Neural cell (in vitro differentiated cells): Measurements from ENCODE around the gene DPEP2. TPM values are rescaled to one million over a fixed set of nuclear protein-coding genes. Genes with fewer than 3 reads are reported as not detected.

Experiments used
- H2AFZ ChIP-seq: fragments of 200-600, 300-800 bp; sonication (generic), shearing (Covaris generic); 2 replicates; pipeline ENCODE4 v1.6.0; 2014; ENCODE audit warnings: low read depth, mild to moderate bottlenecking, antibody characterized with exemption, low read length, moderate library complexity
- H3F3A ChIP-seq: fragments of 200-600 bp; shearing (Covaris generic); 2 replicates; pipeline ENCODE4 v1.6.1; 2016; ENCODE audit warnings: mild to moderate bottlenecking, moderate library complexity, mixed read lengths, antibody characterized with exemption, low read length; ENCODE audit not compliant: insufficient read depth, poor library complexity, severe bottlenecking
- H3K27ac ChIP-seq: fragments of 200-600, 300-800 bp; sonication (generic), shearing (Covaris generic); 2 replicates; pipeline ENCODE4 v1.5.1; 2014; ENCODE audit warnings: mild to moderate bottlenecking, low read length, moderate library complexity
- H3K27me3 ChIP-seq: fragments of 300-800, 200-600 bp; sonication (generic), shearing (Covaris generic); 2 replicates; pipeline ENCODE4 v1.6.0; 2014; ENCODE audit warnings: mild to moderate bottlenecking, low read depth, low read length, moderate library complexity; ENCODE audit not compliant: insufficient read depth
- H3K36me3 ChIP-seq: fragments of 300-800, 200-600 bp; sonication (generic), shearing (Covaris generic); 2 replicates; pipeline ENCODE4 v1.5.1; 2014; ENCODE audit warnings: mild to moderate bottlenecking, antibody characterized with exemption, low read length, moderate library complexity; ENCODE audit not compliant: insufficient read depth
- H3K4me2 ChIP-seq: fragments of 300-800, 200-600 bp; sonication (generic), shearing (Covaris generic); 2 replicates; pipeline ENCODE4 v1.6.0; 2014; ENCODE audit warnings: mild to moderate bottlenecking, low read length
- H3K4me3 ChIP-seq: fragments of 300-800, 200-600 bp; sonication (generic), shearing (Covaris generic); 2 replicates; pipeline ENCODE4 v1.5.1; 2014; ENCODE audit warnings: mild to moderate bottlenecking, low read length, moderate library complexity
- H3K79me2 ChIP-seq: fragments of 200-600 bp; shearing (Covaris generic); replicated peaks from 2 replicates; pipeline ENCODE4 v1.6.0; 2014; ENCODE audit warnings: mild to moderate bottlenecking, low read length, moderate library complexity; ENCODE audit not compliant: insufficient read depth
- H3K9ac ChIP-seq: fragments of 300-800, 200-600 bp; sonication (generic), shearing (Covaris generic); 2 replicates; pipeline ENCODE4 v1.6.1; 2016; ENCODE audit warnings: mild to moderate bottlenecking, low read length, mixed read lengths
- H3K9me2 ChIP-seq: fragments of 200-600 bp; shearing (Covaris generic); 2 replicates; pipeline ENCODE4 v1.6.1; 2016; ENCODE audit warnings: mild to moderate bottlenecking, low read length, mixed read lengths; ENCODE audit not compliant: insufficient read depth
- H3K9me3 ChIP-seq: fragments of 200-600, 300-800 bp; sonication (generic), shearing (Covaris generic); 2 replicates; pipeline ENCODE4 v1.6.1; 2016; ENCODE audit warnings: mild to moderate bottlenecking, mixed run types, low read length, moderate library complexity, mixed read lengths
- H4K20me1 ChIP-seq: fragments of 200-600 bp; shearing (Covaris generic); 2 replicates; pipeline ENCODE4 v1.6.1; 2016; ENCODE audit warnings: mild to moderate bottlenecking, mixed run types; ENCODE audit not compliant: insufficient read depth
- EP300 ChIP-seq: fragments of 450-650 bp; conservative IDR thresholded peaks from 2 replicates; pipeline ENCODE4 v1.6.1; 2014; ENCODE audit warnings: antibody characterized with exemption, mild to moderate bottlenecking, moderate library complexity; ENCODE audit not compliant: poor library complexity, severe bottlenecking
- EZH2 ChIP-seq: fragments of 200-600, 300-800 bp; shearing (Covaris generic), sonication (generic); IDR thresholded peaks from 2 replicates; pipeline ENCODE4 v1.6.1; 2014; ENCODE audit warnings: antibody characterized with exemption, low read length, borderline replicate concordance, mild to moderate bottlenecking; ENCODE audit not compliant: insufficient read depth, poor library complexity, severe bottlenecking
- MXI1 ChIP-seq: fragments of 450-650 bp; conservative IDR thresholded peaks from 2 replicates; pipeline ENCODE4 v1.6.1; 2014; ENCODE audit warnings: antibody characterized with exemption, mild to moderate bottlenecking; ENCODE audit not compliant: poor library complexity, severe bottlenecking
- POLR2AphosphoS5 ChIP-seq: IDR thresholded peaks from 2 replicates; pipeline ENCODE4 v1.6.1; 2012
- RAD21 ChIP-seq: fragments of 450-650 bp; conservative IDR thresholded peaks from 2 replicates; pipeline ENCODE4 v1.6.1; 2014; ENCODE audit warnings: antibody characterized with exemption, mild to moderate bottlenecking, moderate library complexity
- SMC3 ChIP-seq: fragments of 450-650 bp; conservative IDR thresholded peaks from 2 replicates; pipeline ENCODE4 v1.6.1; 2014; ENCODE audit warnings: antibody characterized with exemption, mild to moderate bottlenecking, moderate library complexity; ENCODE audit not compliant: poor library complexity
- TAF1 ChIP-seq: IDR thresholded peaks from 2 replicates; pipeline ENCODE4 v1.6.1; 2012; ENCODE audit warnings: low read depth
- polyA plus RNA-seq: library from polyadenylated mRNA; depleted of rRNA; stranded (reverse); fragments of >200 nt; gene quantifications from 2 replicates; pipeline ENCODE4 v1.2.3, GENCODE V29; 2014
- TF ChIP-seq, protein P1 (sequence below): fragments of 450-650 bp; IDR thresholded peaks from 2 replicates; pipeline ENCODE4 v1.5.1; 2014; ENCODE audit warnings: antibody characterized with exemption, mild to moderate bottlenecking, moderate library complexity; ENCODE audit not compliant: poor library complexity, severe bottlenecking
- TF ChIP-seq, protein P2 (sequence below): IDR thresholded peaks from 2 replicates; pipeline ENCODE4 v1.6.1; 2012; ENCODE audit warnings: borderline replicate concordance

The DPEP2 gene
- polyA plus RNA-seq, 1 donor from 2014 or later: not detected

DNA sequence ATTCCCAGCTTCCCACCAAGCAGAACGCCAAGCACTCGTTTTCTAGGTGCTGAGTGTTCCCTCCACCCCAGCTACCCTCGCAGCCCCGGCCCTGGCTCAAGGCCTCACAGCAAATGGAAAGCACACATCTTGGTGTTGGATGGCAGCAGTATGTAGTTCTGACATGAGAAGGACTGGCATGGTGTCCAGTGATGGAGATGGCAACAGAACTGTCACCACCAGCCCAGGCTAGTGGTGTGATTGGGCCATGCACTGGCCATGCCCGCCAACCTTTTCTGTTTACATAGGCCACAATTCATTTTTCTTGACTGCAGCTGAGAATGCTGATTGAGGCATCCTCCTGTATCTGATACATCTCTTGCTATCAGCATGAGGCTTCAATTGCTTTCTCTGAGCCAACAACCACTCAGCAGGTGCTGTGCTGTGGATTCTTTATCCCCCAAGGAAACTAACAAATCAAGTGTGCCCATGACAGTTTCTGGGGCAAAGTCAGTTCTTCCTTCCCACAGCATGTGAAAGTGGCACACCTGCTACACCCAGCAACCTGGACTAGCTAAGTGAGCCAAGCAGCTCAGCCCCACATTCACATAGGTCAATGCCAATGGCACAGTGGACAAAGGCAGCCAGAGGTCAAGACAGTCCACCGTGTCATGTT, 34.7 kb downstream of the DPEP2 start:
- Histone ChIP-seq H4K20me1 (no peaks in the 10 kb centered on the region), H3K27me3 (peaks cover 27% of the 10 kb centered on the region), H3K36me3 (no peaks in the 10 kb centered on the region), H3K9ac (no peak overlapping the region), H3F3A (no peaks in the 10 kb centered on the region), H3K79me2 (no peaks in the 10 kb centered on the region), H3K9me2 (no peaks in the 10 kb centered on the region), H3K4me2 (no peak overlapping the region), H3K9me3 (no peaks in the 10 kb centered on the region), H3K4me3 (no peak overlapping the region), H3K27ac (no peak overlapping the region), H2AFZ (no peak overlapping the region)
- no peak for TF ChIP-seq POLR2AphosphoS5
- TF ChIP-seq, protein P1, sequence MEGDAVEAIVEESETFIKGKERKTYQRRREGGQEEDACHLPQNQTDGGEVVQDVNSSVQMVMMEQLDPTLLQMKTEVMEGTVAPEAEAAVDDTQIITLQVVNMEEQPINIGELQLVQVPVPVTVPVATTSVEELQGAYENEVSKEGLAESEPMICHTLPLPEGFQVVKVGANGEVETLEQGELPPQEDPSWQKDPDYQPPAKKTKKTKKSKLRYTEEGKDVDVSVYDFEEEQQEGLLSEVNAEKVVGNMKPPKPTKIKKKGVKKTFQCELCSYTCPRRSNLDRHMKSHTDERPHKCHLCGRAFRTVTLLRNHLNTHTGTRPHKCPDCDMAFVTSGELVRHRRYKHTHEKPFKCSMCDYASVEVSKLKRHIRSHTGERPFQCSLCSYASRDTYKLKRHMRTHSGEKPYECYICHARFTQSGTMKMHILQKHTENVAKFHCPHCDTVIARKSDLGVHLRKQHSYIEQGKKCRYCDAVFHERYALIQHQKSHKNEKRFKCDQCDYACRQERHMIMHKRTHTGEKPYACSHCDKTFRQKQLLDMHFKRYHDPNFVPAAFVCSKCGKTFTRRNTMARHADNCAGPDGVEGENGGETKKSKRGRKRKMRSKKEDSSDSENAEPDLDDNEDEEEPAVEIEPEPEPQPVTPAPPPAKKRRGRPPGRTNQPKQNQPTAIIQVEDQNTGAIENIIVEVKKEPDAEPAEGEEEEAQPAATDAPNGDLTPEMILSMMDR: no peak

DNA sequence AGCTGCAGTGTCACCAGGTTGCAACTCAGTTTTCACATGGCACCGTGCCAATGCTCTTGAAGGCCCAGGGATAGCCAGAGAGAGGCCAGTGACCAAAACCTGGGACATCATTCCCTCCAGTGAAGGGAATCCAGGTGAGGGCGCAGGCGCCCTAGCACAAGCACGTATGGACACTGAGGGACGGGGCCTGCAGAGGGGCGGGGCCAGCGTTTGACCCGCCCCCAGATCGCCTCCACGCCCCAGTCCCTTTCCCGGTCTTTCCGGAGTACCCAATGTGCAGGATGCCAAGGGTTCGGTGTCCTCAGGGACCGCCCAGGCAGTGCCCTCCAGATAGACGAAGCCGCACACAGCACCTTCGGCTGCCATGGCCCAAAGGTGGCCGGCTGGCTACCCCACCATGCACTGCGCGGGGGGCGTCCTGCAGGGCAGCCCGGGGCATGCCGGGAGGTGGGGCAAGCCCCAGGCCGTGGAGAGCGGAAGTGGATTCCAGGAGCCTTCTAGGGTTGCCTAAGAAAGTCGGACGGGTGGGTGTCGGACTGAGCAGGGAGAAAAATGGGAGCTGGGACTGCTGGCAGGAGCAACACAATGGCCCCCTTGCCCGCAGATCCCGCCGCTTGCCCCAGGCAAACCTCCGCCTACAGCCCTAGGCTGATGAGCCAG, 35.5 kb downstream of the DPEP2 start:
- Histone ChIP-seq H3K27ac (no peak overlapping the region), H3K79me2 (no peaks in the 10 kb centered on the region)

More for the DNA sequence above, 35.5 kb downstream of the DPEP2 start:
- Histone ChIP-seq H4K20me1 (no peaks in the 10 kb centered on the region), H3K9ac (no peak overlapping the region), H3K9me3 (no peaks in the 10 kb centered on the region), H3K4me3 (no peak overlapping the region), H3K36me3 (no peaks in the 10 kb centered on the region), H3F3A (no peaks in the 10 kb centered on the region), H3K4me2 (no peak overlapping the region), H3K27me3 (peaks cover 18% of the 10 kb centered on the region), H3K9me2 (no peaks in the 10 kb centered on the region), H2AFZ (no peak overlapping the region)
- TF ChIP-seq EP300 (no peak), POLR2AphosphoS5 (no peak), MXI1 (no peak), SMC3 (no peak), RAD21 (no peak), EZH2 (no peak), TAF1 (no peak)
- TF ChIP-seq, protein P1: no peak
- TF ChIP-seq, protein P2, sequence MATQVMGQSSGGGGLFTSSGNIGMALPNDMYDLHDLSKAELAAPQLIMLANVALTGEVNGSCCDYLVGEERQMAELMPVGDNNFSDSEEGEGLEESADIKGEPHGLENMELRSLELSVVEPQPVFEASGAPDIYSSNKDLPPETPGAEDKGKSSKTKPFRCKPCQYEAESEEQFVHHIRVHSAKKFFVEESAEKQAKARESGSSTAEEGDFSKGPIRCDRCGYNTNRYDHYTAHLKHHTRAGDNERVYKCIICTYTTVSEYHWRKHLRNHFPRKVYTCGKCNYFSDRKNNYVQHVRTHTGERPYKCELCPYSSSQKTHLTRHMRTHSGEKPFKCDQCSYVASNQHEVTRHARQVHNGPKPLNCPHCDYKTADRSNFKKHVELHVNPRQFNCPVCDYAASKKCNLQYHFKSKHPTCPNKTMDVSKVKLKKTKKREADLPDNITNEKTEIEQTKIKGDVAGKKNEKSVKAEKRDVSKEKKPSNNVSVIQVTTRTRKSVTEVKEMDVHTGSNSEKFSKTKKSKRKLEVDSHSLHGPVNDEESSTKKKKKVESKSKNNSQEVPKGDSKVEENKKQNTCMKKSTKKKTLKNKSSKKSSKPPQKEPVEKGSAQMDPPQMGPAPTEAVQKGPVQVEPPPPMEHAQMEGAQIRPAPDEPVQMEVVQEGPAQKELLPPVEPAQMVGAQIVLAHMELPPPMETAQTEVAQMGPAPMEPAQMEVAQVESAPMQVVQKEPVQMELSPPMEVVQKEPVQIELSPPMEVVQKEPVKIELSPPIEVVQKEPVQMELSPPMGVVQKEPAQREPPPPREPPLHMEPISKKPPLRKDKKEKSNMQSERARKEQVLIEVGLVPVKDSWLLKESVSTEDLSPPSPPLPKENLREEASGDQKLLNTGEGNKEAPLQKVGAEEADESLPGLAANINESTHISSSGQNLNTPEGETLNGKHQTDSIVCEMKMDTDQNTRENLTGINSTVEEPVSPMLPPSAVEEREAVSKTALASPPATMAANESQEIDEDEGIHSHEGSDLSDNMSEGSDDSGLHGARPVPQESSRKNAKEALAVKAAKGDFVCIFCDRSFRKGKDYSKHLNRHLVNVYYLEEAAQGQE: no peak
